Right atrium auricular region (tissue), 2 donors: ENCODE results near the gene TRPM5. TPM values are rescaled to one million over a fixed set of nuclear protein-coding genes. Genes with fewer than 3 reads are reported as not detected.
A peak's percentile ranks its signal among the peaks of the same experiment; 100 is the strongest.

ENCODE experiments used
- DNase-seq: peaks from one replicate; pipeline ENCODE4 v3.0.0-alpha.2; 2019; ENCODE audit warnings: low spot score
- H3K27ac ChIP-seq, 2 donors: fragments of 200-600 bp; sonication (generic); 1 replicate in 1 of 2; 2 replicates in 1 of 2; pipeline ENCODE4 v1.5.1; 2016 to 2019
- H3K27me3 ChIP-seq, 2 donors: fragments of 200-600 bp; sonication (generic); one replicate each; pipeline versions ENCODE4 v1.5.1 to v1.6.0; 2017 to 2019
- H3K36me3 ChIP-seq: fragments of 200-600 bp; sonication (generic); one replicate; pipeline ENCODE4 v1.5.1; 2016
- H3K4me1 ChIP-seq, 2 donors: fragments of 200-600 bp; sonication (generic); one replicate each; pipeline versions ENCODE4 v1.5.1 to v1.6.0; 2017 to 2019
- H3K4me3 ChIP-seq, 2 donors: fragments of 200-600 bp; sonication (generic); 1 replicate in 1 of 2; 2 replicates in 1 of 2; pipeline ENCODE4 v1.5.1; 2017 to 2019; ENCODE audit warnings: mild to moderate bottlenecking in 1 of 2, moderate library complexity in 1 of 2
- H3K9me3 ChIP-seq, 2 donors: fragments of 200-600 bp; sonication (generic); one replicate each; pipeline ENCODE4 v1.5.1; 2019
- total RNA-seq, 2 donors: library from RNA; depleted of rRNA; stranded (reverse); fragments of >200 nt; gene quantifications; one replicate each; pipeline ENCODE4 v1.1.0, GENCODE V29; 2016
- TF ChIP-seq, protein P1 (sequence below), 2 donors: fragments of 200-600 bp; sonication (generic); IDR thresholded peaks; one replicate each; pipeline ENCODE4 v1.5.1; 2019; ENCODE audit warnings: antibody characterized with exemption in 2 of 2

The TRPM5 gene, protein sequence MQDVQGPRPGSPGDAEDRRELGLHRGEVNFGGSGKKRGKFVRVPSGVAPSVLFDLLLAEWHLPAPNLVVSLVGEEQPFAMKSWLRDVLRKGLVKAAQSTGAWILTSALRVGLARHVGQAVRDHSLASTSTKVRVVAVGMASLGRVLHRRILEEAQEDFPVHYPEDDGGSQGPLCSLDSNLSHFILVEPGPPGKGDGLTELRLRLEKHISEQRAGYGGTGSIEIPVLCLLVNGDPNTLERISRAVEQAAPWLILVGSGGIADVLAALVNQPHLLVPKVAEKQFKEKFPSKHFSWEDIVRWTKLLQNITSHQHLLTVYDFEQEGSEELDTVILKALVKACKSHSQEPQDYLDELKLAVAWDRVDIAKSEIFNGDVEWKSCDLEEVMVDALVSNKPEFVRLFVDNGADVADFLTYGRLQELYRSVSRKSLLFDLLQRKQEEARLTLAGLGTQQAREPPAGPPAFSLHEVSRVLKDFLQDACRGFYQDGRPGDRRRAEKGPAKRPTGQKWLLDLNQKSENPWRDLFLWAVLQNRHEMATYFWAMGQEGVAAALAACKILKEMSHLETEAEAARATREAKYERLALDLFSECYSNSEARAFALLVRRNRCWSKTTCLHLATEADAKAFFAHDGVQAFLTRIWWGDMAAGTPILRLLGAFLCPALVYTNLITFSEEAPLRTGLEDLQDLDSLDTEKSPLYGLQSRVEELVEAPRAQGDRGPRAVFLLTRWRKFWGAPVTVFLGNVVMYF (N-terminal part only)
- not detected for total RNA-seq

DNA sequence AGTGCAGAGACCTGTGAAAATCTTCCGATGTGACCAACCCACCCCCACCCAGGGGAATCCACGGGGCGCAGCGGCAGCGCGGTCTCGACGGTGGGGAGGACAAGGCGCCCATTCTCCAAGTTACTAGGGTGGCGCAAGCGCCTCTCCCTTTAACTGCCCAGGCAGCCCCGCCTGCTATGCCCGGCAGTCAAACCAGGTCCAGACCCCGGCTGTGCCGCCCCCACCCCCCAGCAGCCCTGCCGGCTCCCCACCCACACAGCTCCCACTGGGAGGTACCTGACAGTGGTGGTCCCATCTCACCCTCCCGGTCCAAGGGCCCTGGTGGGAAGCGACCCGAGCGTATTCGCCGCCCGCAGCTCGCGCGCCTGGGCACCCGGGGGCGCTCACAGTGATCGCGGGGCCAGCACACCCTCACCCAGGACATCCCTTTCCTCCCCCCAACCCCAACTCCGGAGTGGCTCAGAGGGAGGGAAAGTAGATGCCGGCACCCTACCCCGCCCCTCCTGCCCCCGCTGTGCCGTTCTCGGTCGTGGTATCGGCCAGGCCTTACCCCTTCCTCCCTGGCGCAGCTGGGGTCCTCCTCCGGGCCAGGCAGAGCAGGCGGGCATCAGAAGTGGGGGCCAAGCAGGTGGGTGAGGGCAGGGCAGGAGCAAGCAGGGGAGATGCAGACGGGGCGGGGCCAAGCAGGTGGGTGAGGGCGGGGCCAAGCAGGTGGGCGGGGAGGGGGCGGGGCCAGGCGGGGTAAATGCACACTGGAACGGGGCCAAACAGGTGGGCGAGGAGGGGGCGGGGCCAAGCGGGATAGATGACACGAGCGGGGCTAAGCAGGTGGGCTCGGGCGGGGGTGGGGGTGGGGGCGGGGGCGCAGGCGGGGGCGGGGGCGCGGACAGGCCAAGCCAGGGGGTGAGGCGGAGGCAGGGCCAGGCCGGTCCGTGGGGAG lies at the start of gene TRPM5:
TRPM5 (minus strand) TSS at position 634 of the 940 bp plus-strand sequence. CDS start 21,478 bp downstream, outside the sequence.
- Histone ChIP-seq H3K27ac (peak within 1 kb of the TSS; percentile 25 to 62), H3K36me3 (no peaks in the 10 kb centered on the region), H3K4me1 (peaks cover 0 to 46% of the 10 kb centered on the region in 2 donors), H3K27me3 (no peaks in the 10 kb centered on the region), H3K9me3 (no peaks in the 10 kb centered on the region), H3K4me3 (peak within 1 kb of the TSS; percentile 40 to 54)
- no peak for DNase-seq
- TF ChIP-seq, protein P1, sequence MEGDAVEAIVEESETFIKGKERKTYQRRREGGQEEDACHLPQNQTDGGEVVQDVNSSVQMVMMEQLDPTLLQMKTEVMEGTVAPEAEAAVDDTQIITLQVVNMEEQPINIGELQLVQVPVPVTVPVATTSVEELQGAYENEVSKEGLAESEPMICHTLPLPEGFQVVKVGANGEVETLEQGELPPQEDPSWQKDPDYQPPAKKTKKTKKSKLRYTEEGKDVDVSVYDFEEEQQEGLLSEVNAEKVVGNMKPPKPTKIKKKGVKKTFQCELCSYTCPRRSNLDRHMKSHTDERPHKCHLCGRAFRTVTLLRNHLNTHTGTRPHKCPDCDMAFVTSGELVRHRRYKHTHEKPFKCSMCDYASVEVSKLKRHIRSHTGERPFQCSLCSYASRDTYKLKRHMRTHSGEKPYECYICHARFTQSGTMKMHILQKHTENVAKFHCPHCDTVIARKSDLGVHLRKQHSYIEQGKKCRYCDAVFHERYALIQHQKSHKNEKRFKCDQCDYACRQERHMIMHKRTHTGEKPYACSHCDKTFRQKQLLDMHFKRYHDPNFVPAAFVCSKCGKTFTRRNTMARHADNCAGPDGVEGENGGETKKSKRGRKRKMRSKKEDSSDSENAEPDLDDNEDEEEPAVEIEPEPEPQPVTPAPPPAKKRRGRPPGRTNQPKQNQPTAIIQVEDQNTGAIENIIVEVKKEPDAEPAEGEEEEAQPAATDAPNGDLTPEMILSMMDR (IDR thresholded peaks at IDR 0.05) = no peak

DNA sequence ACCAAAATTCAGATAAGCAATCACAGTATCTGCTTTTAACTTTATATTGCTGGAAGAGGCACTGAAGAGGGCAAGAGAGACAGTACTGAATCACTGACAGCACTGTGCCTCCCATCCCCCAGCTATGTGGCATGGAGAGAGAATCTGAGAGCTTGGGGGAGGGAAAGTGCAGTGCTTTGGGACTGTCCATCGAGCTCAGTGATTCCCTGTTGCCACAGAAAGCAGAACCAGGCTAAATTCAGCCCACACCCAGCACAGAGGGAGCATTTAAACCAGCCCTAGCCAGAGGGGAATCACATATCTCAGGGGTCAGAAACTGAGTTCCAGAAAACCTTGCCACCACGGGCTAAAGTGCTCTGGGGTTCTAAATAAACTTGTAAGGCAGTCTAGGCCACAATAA lies 44.8 kb upstream of the TRPM5 start:
- H3K9me3 ChIP-seq = peaks cover 0 to 14% of the 10 kb centered on the region in 2 donors
- TF ChIP-seq, protein P1 (IDR thresholded peaks at IDR 0.05) = no peak
- DNase-seq = no peak
- H3K4me1 ChIP-seq = peaks cover 0 to 5% of the 10 kb centered on the region in 2 donors
- no peaks in the 10 kb centered on the region for H3K27me3 ChIP-seq
- H3K27ac ChIP-seq = no peak overlapping the region
- H3K36me3 ChIP-seq = no peaks in the 10 kb centered on the region
- H3K4me3 ChIP-seq = no peak overlapping the region

DNA sequence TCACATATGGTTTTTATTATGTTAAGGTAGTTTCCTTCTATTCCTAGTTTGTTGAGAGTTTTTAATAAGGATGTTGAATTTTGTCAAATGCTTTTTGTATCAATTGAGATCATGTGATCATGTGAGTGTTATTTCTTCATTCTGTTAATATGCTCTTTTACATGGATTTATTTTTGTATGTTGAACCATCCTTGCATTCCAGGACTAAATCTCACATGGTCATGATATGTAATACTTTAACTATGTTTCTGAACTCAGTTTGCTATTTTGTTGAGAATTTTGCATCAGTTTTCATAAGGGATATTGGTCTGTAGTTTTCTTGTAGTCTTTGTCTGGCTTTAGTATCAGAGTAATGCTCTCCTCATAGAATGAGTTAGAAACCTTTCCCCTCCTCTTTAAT lies 43.7 kb upstream of the TRPM5 start:
- Histone ChIP-seq H3K36me3 (no peaks in the 10 kb centered on the region), H3K9me3 (peaks cover 0 to 14% of the 10 kb centered on the region in 2 donors), H3K27me3 (no peaks in the 10 kb centered on the region), H3K4me3 (no peak overlapping the region), H3K4me1 (peaks cover 0 to 16% of the 10 kb centered on the region in 2 donors), H3K27ac (no peak overlapping the region)
- no peak for DNase-seq
- TF ChIP-seq, protein P1 (IDR thresholded peaks at IDR 0.05) = no peak

DNA sequence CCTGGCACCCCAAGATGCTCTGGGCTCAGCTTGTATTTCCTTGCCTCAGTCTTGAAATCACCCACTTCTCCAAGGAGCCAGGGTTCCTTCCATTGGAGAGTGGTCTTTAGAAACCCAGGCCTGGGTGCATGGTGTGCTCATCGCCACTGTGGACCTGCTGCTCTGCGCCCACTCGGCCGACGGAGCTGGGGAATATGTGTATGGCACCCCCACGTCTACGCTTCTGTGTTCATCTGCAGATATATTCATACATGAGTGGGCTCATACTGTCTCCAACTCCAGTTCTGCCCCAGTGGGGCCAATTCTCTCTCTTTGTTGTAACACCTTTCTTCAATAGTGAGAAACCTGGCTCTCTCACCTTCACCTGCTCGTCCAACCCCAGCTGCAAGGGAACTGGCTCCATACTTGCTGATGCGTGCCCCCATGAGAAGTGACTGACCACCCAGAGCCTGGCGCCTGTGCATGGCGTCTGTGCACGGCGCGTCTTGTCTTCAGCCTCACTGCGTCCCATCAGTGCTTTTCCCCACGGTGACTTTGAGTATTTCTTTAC lies 40.3 kb upstream of the TRPM5 start:
- Histone ChIP-seq H3K4me1 (peaks cover 0 to 32% of the 10 kb centered on the region in 2 donors), H3K9me3 (peaks cover 0 to 14% of the 10 kb centered on the region in 2 donors), H3K4me3 (no peak overlapping the region), H3K27me3 (no peaks in the 10 kb centered on the region), H3K27ac (no peak overlapping the region), H3K36me3 (no peaks in the 10 kb centered on the region)
- DNase-seq = no peak
- TF ChIP-seq, protein P1 (IDR thresholded peaks at IDR 0.05) = no peak

DNA sequence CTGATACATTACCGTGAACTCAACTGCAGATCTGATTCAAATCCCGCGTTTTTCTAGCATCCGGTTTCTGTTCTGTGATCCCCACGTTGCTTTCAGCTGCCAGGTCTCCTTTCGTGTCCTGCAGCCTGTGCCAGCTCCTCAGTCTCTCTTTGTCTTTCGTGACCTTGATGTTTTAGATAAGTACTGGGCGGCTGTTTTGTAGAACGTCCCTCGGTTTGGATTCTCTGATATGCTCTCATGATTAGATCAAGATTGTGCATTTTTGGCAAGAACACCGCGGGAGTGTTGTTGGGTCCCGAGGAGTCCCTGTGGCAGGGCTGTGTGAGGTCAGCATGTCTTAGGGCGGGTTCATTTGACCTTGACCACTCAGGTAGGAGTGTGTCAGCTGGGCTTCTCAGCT lies 39.1 kb upstream of the TRPM5 start:
- Histone ChIP-seq H3K27ac (no peak overlapping the region), H3K36me3 (no peaks in the 10 kb centered on the region), H3K27me3 (no peaks in the 10 kb centered on the region), H3K4me1 (peaks cover 0 to 32% of the 10 kb centered on the region in 2 donors), H3K9me3 (peaks cover 0 to 12% of the 10 kb centered on the region in 2 donors), H3K4me3 (no peak overlapping the region)
- TF ChIP-seq, protein P1 (IDR thresholded peaks at IDR 0.05) = no peak
- no peak for DNase-seq
